ENCODE data around the gene SYNGR3.
"Not testable (repeated sequence)": the region's sequence is repeated elsewhere in the genome, so short reads cannot be mapped to it uniquely, and the experiment has no call there.

SYNGR3 gene, protein sequence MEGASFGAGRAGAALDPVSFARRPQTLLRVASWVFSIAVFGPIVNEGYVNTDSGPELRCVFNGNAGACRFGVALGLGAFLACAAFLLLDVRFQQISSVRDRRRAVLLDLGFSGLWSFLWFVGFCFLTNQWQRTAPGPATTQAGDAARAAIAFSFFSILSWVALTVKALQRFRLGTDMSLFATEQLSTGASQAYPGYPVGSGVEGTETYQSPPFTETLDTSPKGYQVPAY

DNA sequence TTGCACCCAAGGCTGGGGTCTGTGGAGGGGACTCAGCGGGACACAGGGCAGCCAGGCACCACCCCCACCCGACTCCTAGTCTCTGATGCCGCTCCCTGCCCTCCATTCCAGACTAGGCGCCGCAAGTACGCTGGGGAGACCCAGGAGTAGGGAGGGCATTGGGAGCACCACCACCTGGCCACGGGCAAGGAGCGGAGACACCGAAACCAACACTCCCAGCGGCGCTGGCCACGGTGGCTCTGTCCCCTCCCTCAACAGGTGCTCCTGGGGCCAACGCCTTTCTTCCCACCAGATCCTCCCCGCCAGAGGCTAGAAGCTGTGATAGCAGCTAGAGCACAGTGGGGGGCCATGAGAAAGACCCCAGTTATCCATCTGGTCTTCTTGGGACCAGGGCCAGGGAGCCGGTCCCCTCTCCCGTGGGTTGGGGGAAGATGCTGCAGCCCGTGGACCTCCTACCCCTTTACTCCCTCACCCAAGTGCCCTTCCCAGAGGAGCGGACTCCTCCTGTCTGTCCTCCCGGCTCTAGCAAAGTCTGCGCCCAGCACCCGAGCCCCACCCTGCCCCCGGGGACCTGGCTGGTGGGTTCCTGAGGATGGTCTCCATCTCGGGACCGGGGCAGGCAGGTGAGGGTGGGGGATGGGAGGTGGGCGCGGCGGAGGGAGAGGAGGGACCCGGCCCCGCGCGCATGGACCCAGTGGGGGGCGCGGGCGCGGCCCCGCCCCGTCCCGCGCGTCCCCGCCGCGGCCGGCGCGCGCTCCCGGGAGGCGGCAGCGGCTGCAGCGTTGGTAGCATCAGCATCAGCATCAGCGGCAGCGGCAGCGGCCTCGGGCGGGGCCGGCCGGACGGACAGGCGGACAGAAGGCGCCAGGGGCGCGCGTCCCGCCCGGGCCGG is at the start of gene SYNGR3:
TSS of gene SYNGR3 (plus strand) at position 762 of the 892 bp plus-strand sequence. CDS start 133 bp downstream, outside the sequence.
- DNase-seq (ENCODE audit: low spot score) (no peak), FAIRE-seq (no peak)

DNA sequence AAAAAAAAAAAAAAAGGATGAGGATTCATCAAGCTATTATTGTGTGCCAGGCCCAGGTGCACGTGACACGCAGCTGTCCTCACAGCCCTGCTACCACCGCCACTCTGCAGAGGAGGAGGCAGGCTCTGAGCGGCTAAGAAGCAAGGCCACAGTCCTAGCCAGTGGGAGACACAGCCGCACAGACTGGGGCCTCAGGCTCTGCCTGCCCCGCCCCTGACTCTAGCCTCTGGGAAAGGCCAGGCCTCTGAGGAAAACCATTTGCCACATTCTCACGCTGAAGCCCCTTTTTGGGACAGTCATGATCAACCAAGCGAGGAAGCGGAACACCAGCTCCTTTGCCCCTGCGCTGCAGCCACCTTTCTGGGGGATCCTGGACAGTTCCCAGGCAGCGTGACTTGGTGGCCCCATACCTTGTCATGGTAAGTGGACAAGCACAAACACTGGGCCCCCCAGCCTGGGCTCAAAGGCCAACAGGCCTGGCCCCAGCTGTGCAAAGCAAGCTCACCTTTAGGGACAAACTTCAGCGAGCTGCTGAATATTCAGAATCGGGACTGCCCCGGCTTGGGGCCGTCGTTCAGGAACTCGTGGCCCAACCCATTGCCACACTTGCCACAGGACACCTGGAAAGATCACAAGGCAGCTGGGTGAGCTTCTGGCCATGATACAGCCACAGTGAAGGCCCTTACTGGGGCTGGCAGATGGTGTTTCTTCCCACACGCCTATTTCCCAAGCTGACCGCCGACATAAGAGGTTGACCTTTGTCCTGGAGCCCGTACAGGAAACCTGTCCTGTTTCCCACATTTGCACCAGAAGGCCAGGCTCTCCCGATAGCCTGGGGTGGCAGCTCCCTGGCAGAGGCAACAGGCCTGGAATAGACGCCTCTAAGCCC is 49.3 kb upstream of the SYNGR3 start:
- FAIRE-seq (no peak), DNase-seq (ENCODE audit: low spot score) (no peak)

- peak; percentile 82 for DNase-seq (ENCODE audit: low spot score)
- FAIRE-seq = peak; percentile 31
These were observed 48.4 kb upstream of the SYNGR3 start for GRCh38 chr16:1941162-1942046.

DNA sequence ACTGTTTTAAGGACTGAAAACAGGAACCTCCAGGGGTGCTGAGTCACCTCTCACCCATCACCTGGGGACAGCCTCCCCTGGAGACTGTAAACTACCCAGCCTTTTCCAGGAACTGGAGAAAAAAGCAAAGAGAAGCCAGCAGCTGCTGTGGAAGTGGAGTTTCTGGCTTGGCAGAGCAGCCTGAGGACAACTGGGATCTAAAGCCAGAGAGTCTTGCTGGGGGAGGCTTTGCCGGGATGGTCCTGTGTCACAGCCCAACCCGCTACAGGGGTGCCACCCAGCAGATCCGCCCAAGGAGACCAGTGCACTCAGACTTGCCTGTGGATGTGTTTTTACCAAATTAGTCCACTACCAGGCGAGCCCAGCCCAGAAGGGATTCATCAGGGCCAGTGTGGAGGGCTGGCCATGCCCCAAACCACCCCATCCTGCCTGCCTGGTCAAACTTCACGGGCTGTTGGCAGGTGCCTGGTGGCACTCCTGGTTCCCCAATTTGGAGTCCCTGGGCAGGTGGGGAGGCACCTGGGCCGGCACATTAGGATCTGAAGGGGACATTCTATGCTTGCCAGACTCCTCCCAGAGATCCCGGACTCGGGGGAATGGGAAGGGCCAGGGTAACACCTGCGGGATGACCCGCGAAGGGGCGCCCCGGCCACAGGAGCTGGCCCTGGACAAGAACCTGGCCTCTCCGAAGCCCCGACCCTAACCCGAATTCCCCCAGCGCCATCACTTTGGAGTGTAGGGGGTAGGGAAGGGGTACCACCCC is 47.5 kb upstream of the SYNGR3 start:
- FAIRE-seq (no peak), DNase-seq (ENCODE audit: low spot score) (no peak)

- DNase-seq (ENCODE audit: low spot score) (peak; percentile 93), FAIRE-seq (peak; percentile 87)
These were observed 46.7 kb upstream of the SYNGR3 start, which contains the start of gene MSRB1 for GRCh38 chr16:1942810-1943726. Gene MSRB1 (minus strand): TSS chr16:1943199. CDS start chr16:1943156, 43 bp downstream.

GRCh38 chr16:1944612-1945199 is 45.1 kb upstream of the SYNGR3 start:
- FAIRE-seq = no peak
- no peak for DNase-seq (ENCODE audit: low spot score)

DNA sequence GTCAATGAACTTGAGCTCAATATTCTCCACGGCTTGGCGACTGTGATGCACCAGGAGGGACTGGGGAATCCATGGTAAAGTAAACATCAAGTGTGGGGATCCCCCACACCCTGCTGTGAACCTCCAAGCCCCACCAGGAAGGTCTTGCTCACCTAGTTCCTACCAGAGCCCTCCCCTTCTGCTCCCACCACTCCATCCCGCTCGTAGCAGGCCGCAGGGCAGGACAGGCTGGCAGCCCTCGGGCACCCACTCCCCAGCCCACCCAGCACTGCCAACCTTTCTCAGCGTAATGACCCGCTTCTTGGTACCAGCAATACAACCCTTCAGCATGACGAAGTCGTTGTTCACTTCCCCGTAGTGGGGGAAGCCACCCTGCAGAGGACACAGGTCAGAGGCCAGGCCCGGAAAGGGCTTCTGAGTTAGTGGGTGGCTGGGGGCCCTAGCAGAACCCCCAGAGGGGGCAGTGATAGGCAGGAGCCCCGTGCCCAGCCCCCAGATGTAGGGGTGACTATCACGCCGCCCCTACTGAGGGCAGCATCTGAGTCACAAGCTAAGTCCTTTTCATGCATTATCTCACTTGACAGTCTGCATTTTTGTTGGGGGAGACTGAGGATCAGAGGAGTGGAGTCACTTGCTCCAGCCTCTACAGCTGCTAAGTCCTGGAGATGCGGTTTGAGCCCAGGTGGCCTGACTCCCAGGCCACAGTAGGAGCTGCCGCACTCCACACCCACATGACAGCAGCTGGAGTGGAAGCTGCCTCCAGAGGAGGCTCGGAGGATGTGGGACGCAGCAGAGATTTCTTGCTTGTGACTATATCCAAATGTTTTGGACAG is 44.0 kb upstream of the SYNGR3 start:
- no peak for FAIRE-seq

DNA sequence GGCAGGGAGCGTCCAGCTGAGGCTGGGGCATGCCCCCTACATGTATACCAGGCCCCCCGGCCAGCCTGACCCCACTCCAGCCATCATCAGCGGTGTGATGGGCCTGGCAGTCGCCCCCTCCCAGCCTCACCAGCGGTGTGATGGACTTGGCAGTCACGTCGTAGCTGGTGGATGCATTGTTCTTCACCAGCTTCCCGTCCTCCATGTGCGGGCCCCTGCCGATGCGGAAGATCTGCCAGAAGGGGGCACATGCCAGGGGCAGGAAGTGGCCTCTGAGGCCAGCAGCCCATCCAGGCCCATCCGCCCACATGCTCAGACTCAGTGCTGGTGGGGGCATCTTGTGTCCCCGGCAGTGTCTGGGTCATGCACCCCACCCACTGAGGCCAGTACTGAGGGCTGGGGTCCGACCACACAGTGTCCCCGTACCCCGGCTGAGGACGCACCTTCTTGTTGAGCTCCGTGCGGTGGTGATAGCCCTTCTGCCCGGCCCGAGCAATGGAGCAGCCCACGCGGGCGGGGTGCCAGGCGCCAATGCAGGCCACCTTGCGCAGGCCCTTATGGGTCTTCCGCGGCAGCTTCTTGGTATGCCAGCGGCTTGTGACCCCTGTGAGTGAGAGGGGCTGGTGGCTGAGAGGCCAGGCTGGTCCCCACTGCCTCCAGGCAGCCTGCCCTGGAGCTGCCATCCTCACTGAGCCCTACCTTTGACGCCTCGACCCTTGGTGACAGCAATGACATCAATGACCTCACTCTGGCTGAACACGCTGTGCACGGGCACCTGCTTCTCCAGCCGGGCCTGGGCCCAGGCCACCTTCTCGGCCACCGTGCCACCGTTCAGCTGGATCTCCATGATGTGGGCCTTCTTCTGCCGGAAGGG is 43.0 kb upstream of the SYNGR3 start:
- FAIRE-seq (no peak), DNase-seq (ENCODE audit: low spot score) (no peak)

More for the DNA sequence above, 44.0 kb upstream of the SYNGR3 start:
- no peak for DNase-seq (ENCODE audit: low spot score)

GRCh38 chr16:1947369-1947670 is 42.5 kb upstream of the SYNGR3 start:
- no peak for FAIRE-seq
- no peak for DNase-seq (ENCODE audit: low spot score)

- DNase-seq (ENCODE audit: low spot score) (no peak), FAIRE-seq (no peak)
These were observed 40.3 kb upstream of the SYNGR3 start for GRCh38 chr16:1949507-1949906.

DNA sequence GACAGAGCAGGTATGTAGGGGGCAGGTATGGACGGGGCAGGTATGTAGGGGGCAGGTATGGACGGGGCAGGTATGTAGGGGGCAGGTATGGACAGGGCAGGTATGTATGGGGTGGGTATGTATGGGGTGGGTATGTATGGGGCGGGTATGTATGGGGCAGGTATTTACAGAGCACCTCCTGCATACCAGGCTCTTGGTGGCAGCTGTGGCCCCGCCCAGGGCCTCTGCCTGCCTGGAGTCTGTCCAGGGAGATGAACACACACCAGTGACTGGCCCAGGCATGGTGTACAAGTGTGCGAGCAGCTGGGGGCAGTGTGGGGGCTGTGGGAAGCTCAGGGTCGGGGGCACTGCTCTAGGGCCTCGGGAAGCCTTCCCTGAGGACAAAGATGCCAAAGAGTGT is 39.7 kb upstream of the SYNGR3 start:
- FAIRE-seq (no peak), DNase-seq (ENCODE audit: low spot score) (no peak)

DNA sequence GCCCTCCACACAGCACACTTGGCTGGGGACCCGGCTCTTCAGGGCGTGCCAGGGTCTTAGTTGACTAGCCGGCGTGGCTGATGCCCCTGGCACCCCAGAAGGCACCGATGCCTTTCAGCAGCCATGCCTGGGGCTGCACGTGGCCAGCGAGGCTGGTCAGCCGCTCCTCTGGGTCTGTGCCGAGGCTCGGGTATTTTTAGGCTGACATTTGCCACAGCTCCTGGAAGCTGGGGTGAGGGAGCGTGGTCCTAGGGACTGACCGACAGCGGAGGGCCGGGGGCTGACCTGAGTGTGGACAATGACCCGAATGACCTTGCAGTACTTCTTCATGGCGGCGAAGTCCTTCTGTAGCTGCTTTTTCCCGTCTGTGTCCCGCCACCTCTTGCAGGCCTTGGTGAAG is 39.2 kb upstream of the SYNGR3 start:
- no peak for FAIRE-seq
- DNase-seq (ENCODE audit: low spot score) = no peak

DNA sequence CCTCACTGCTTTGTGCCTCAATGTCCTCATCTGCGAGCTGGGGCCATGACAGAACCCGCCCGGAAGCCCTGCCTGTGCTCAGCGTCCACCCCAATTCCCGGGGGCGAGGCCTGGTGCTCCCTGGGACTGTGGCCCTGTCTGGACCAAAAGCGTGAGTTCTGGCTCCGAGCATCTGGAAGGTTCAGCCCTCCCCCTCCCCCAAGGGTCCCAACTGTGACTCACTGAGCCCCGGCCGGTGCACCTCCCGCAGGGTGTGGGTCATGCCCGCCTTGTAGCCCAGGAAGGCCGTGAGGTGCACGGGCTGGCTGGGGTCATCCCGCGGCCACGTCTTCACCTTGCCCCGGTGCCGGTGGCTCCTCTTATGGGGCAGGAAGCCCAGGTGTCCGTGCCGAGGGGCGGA is 36.0 kb upstream of the SYNGR3 start:
- no peak for DNase-seq (ENCODE audit: low spot score)
- FAIRE-seq = no peak

- not testable (repeated sequence) for DNase-seq (ENCODE audit: low spot score); FAIRE-seq
These were observed 32.2 kb upstream of the SYNGR3 start for GRCh38 chr16:1957434-1958142.

DNA sequence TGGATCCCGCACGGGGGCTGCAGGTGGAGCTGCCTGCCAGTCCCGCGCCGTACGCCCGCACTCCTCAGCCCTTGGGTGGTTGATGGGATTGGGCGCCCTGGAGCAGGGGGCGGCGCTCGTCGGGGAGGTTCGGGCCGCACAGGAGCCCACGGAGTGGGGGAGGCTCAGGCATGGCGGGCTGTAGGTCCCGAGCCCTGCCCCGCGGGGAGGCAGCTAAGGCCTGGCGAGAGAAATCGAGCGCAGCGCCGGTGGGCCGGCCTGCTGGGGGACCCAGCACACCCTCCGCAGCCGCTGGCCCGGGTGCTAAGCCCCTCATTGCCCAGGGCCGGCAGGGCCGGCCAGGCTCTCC is 31.7 kb upstream of the SYNGR3 start:
- not testable (repeated sequence) for FAIRE-seq; DNase-seq (ENCODE audit: low spot score)

GRCh38 chr16:1958715-1959268 is 31.0 kb upstream of the SYNGR3 start:
- FAIRE-seq = no peak
- no peak for DNase-seq (ENCODE audit: low spot score)

Measured in RCC 7860 (cell line).